Neural cell (in vitro differentiated cells): ENCODE data around the gene PON3. TPM values are rescaled to one million over a fixed set of nuclear protein-coding genes. Genes with fewer than 3 reads are reported as not detected.

Experiments used
- H2AFZ ChIP-seq: fragments of 200-600, 300-800 bp; sonication (generic), shearing (Covaris generic); 2 replicates; pipeline ENCODE4 v1.6.0; 2014; ENCODE audit warnings: low read depth, mild to moderate bottlenecking, antibody characterized with exemption, low read length, moderate library complexity
- H3F3A ChIP-seq: fragments of 200-600 bp; shearing (Covaris generic); 2 replicates; pipeline ENCODE4 v1.6.1; 2016; ENCODE audit warnings: mild to moderate bottlenecking, moderate library complexity, mixed read lengths, antibody characterized with exemption, low read length; ENCODE audit not compliant: insufficient read depth, poor library complexity, severe bottlenecking
- H3K27ac ChIP-seq: fragments of 200-600, 300-800 bp; sonication (generic), shearing (Covaris generic); 2 replicates; pipeline ENCODE4 v1.5.1; 2014; ENCODE audit warnings: mild to moderate bottlenecking, low read length, moderate library complexity
- H3K27me3 ChIP-seq: fragments of 300-800, 200-600 bp; sonication (generic), shearing (Covaris generic); 2 replicates; pipeline ENCODE4 v1.6.0; 2014; ENCODE audit warnings: mild to moderate bottlenecking, low read depth, low read length, moderate library complexity; ENCODE audit not compliant: insufficient read depth
- H3K36me3 ChIP-seq: fragments of 300-800, 200-600 bp; sonication (generic), shearing (Covaris generic); 2 replicates; pipeline ENCODE4 v1.5.1; 2014; ENCODE audit warnings: mild to moderate bottlenecking, antibody characterized with exemption, low read length, moderate library complexity; ENCODE audit not compliant: insufficient read depth
- H3K4me2 ChIP-seq: fragments of 300-800, 200-600 bp; sonication (generic), shearing (Covaris generic); 2 replicates; pipeline ENCODE4 v1.6.0; 2014; ENCODE audit warnings: mild to moderate bottlenecking, low read length
- H3K4me3 ChIP-seq: fragments of 300-800, 200-600 bp; sonication (generic), shearing (Covaris generic); 2 replicates; pipeline ENCODE4 v1.5.1; 2014; ENCODE audit warnings: mild to moderate bottlenecking, low read length, moderate library complexity
- H3K79me2 ChIP-seq: fragments of 200-600 bp; shearing (Covaris generic); replicated peaks from 2 replicates; pipeline ENCODE4 v1.6.0; 2014; ENCODE audit warnings: mild to moderate bottlenecking, low read length, moderate library complexity; ENCODE audit not compliant: insufficient read depth
- H3K9ac ChIP-seq: fragments of 300-800, 200-600 bp; sonication (generic), shearing (Covaris generic); 2 replicates; pipeline ENCODE4 v1.6.1; 2016; ENCODE audit warnings: mild to moderate bottlenecking, low read length, mixed read lengths
- H3K9me2 ChIP-seq: fragments of 200-600 bp; shearing (Covaris generic); 2 replicates; pipeline ENCODE4 v1.6.1; 2016; ENCODE audit warnings: mild to moderate bottlenecking, low read length, mixed read lengths; ENCODE audit not compliant: insufficient read depth
- H3K9me3 ChIP-seq: fragments of 200-600, 300-800 bp; sonication (generic), shearing (Covaris generic); 2 replicates; pipeline ENCODE4 v1.6.1; 2016; ENCODE audit warnings: mild to moderate bottlenecking, mixed run types, low read length, moderate library complexity, mixed read lengths
- H4K20me1 ChIP-seq: fragments of 200-600 bp; shearing (Covaris generic); 2 replicates; pipeline ENCODE4 v1.6.1; 2016; ENCODE audit warnings: mild to moderate bottlenecking, mixed run types; ENCODE audit not compliant: insufficient read depth
- EP300 ChIP-seq: fragments of 450-650 bp; conservative IDR thresholded peaks from 2 replicates; pipeline ENCODE4 v1.6.1; 2014; ENCODE audit warnings: antibody characterized with exemption, mild to moderate bottlenecking, moderate library complexity; ENCODE audit not compliant: poor library complexity, severe bottlenecking
- EZH2 ChIP-seq: fragments of 200-600, 300-800 bp; shearing (Covaris generic), sonication (generic); IDR thresholded peaks from 2 replicates; pipeline ENCODE4 v1.6.1; 2014; ENCODE audit warnings: antibody characterized with exemption, low read length, borderline replicate concordance, mild to moderate bottlenecking; ENCODE audit not compliant: insufficient read depth, poor library complexity, severe bottlenecking
- MXI1 ChIP-seq: fragments of 450-650 bp; conservative IDR thresholded peaks from 2 replicates; pipeline ENCODE4 v1.6.1; 2014; ENCODE audit warnings: antibody characterized with exemption, mild to moderate bottlenecking; ENCODE audit not compliant: poor library complexity, severe bottlenecking
- POLR2AphosphoS5 ChIP-seq: IDR thresholded peaks from 2 replicates; pipeline ENCODE4 v1.6.1; 2012
- RAD21 ChIP-seq: fragments of 450-650 bp; conservative IDR thresholded peaks from 2 replicates; pipeline ENCODE4 v1.6.1; 2014; ENCODE audit warnings: antibody characterized with exemption, mild to moderate bottlenecking, moderate library complexity
- SMC3 ChIP-seq: fragments of 450-650 bp; conservative IDR thresholded peaks from 2 replicates; pipeline ENCODE4 v1.6.1; 2014; ENCODE audit warnings: antibody characterized with exemption, mild to moderate bottlenecking, moderate library complexity; ENCODE audit not compliant: poor library complexity
- TAF1 ChIP-seq: IDR thresholded peaks from 2 replicates; pipeline ENCODE4 v1.6.1; 2012; ENCODE audit warnings: low read depth
- polyA plus RNA-seq: library from polyadenylated mRNA; depleted of rRNA; stranded (reverse); fragments of >200 nt; gene quantifications from 2 replicates; pipeline ENCODE4 v1.2.3, GENCODE V29; 2014
- TF ChIP-seq, protein P1 (sequence below): fragments of 450-650 bp; IDR thresholded peaks from 2 replicates; pipeline ENCODE4 v1.5.1; 2014; ENCODE audit warnings: antibody characterized with exemption, mild to moderate bottlenecking, moderate library complexity; ENCODE audit not compliant: poor library complexity, severe bottlenecking
- TF ChIP-seq, protein P2 (sequence below): IDR thresholded peaks from 2 replicates; pipeline ENCODE4 v1.6.1; 2012; ENCODE audit warnings: borderline replicate concordance

The PON3 gene
- polyA plus RNA-seq, 1 donor from 2014 or later: not detected

DNA sequence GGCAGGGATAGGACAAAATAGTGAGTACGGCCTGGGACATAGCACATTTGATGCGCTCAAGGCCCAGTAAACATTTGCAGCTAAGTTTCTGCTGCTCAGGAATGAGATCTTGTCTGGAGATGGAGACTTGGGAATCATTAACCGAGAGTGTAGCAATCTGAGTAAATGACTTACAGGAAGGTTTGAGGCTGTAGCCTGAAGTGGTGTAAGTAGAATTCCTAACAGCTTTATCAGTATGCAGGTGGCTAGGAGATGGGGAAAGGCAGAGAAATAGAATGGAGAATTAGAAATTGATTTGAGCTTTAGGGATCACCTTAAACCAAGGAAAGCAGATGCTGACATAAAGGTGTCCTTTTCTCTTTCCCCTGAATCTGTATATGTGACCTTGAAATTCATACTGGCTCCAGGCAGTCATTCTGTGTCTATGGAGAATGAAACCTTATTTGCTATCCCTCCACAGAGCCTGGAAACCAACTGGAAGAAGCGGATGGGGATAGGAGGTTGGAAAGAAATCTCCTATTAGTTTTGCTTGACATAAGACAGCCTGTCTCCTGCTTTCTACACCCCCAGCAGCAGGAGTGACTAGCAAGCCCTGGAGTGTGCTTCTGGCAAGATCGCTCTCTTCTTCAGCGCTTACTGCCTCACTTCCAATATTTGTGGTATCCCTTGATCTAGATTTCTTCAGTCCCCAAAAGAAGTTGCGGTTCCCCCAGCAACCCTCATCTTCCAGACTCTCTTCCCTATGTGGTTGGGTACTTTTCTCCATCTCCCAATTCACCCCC lies 45.1 kb upstream of the PON3 start:
- no peak overlapping the region for H3K27ac ChIP-seq
- no peak overlapping the region for H2AFZ ChIP-seq
- H3F3A ChIP-seq: no peaks in the 10 kb centered on the region
- no peaks in the 10 kb centered on the region for H3K79me2 ChIP-seq
- no peaks in the 10 kb centered on the region for H3K9me2 ChIP-seq
- no peaks in the 10 kb centered on the region for H3K9me3 ChIP-seq
- H3K27me3 ChIP-seq: no peaks in the 10 kb centered on the region
- H3K4me2 ChIP-seq: no peak overlapping the region
- H3K36me3 ChIP-seq: no peaks in the 10 kb centered on the region
- no peak overlapping the region for H3K9ac ChIP-seq
- H3K4me3 ChIP-seq: no peak overlapping the region
- H4K20me1 ChIP-seq: no peaks in the 10 kb centered on the region
- TF ChIP-seq EZH2 (no peak), MXI1 (no peak), EP300 (no peak), RAD21 (no peak), POLR2AphosphoS5 (no peak), SMC3 (no peak), TAF1 (no peak)
- TF ChIP-seq, protein P1, sequence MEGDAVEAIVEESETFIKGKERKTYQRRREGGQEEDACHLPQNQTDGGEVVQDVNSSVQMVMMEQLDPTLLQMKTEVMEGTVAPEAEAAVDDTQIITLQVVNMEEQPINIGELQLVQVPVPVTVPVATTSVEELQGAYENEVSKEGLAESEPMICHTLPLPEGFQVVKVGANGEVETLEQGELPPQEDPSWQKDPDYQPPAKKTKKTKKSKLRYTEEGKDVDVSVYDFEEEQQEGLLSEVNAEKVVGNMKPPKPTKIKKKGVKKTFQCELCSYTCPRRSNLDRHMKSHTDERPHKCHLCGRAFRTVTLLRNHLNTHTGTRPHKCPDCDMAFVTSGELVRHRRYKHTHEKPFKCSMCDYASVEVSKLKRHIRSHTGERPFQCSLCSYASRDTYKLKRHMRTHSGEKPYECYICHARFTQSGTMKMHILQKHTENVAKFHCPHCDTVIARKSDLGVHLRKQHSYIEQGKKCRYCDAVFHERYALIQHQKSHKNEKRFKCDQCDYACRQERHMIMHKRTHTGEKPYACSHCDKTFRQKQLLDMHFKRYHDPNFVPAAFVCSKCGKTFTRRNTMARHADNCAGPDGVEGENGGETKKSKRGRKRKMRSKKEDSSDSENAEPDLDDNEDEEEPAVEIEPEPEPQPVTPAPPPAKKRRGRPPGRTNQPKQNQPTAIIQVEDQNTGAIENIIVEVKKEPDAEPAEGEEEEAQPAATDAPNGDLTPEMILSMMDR: no peak
- TF ChIP-seq, protein P2, sequence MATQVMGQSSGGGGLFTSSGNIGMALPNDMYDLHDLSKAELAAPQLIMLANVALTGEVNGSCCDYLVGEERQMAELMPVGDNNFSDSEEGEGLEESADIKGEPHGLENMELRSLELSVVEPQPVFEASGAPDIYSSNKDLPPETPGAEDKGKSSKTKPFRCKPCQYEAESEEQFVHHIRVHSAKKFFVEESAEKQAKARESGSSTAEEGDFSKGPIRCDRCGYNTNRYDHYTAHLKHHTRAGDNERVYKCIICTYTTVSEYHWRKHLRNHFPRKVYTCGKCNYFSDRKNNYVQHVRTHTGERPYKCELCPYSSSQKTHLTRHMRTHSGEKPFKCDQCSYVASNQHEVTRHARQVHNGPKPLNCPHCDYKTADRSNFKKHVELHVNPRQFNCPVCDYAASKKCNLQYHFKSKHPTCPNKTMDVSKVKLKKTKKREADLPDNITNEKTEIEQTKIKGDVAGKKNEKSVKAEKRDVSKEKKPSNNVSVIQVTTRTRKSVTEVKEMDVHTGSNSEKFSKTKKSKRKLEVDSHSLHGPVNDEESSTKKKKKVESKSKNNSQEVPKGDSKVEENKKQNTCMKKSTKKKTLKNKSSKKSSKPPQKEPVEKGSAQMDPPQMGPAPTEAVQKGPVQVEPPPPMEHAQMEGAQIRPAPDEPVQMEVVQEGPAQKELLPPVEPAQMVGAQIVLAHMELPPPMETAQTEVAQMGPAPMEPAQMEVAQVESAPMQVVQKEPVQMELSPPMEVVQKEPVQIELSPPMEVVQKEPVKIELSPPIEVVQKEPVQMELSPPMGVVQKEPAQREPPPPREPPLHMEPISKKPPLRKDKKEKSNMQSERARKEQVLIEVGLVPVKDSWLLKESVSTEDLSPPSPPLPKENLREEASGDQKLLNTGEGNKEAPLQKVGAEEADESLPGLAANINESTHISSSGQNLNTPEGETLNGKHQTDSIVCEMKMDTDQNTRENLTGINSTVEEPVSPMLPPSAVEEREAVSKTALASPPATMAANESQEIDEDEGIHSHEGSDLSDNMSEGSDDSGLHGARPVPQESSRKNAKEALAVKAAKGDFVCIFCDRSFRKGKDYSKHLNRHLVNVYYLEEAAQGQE: no peak

DNA sequence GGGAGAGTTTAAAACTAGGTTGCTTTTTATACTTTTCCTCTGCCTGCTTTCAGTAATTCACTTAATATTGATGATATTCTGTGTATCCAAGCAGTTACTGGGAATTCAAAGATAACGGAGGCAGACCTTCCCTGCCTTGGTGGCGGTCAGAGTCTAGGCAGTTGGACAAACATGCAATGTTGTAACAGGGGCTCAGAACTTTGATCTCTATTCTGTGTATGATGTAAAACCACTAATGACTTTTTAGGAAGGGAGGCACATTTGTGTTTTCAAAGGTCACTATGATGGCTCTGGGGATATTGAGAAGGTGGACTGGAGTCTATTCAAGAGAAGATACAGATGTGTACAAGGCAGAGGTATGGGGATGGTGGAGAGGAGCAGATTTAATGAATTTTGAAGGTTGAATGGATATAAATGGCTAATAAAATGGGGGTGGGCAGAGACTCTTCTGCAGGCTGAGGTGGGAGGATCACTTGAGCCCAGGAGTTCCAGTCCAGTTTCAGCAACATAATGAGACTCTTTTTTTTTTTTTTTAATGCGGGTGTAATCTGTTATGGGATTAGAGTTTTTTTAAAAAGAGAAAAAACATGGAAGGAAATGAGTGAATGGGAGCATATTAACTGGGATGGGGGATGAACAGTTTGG lies 44.3 kb upstream of the PON3 start:
- TF ChIP-seq EP300 (no peak), SMC3 (no peak), TAF1 (no peak), EZH2 (no peak), MXI1 (no peak), POLR2AphosphoS5 (no peak), RAD21 (no peak)
- TF ChIP-seq, protein P2: no peak
- TF ChIP-seq, protein P1: no peak
- H3K36me3 ChIP-seq: no peaks in the 10 kb centered on the region
- H3K4me3 ChIP-seq: no peak overlapping the region
- H4K20me1 ChIP-seq: no peaks in the 10 kb centered on the region
- H3K27me3 ChIP-seq: no peaks in the 10 kb centered on the region
- H3F3A ChIP-seq: no peaks in the 10 kb centered on the region
- no peak overlapping the region for H3K27ac ChIP-seq
- H2AFZ ChIP-seq: no peak overlapping the region
- H3K79me2 ChIP-seq: no peaks in the 10 kb centered on the region
- H3K9ac ChIP-seq: no peak overlapping the region
- no peaks in the 10 kb centered on the region for H3K9me3 ChIP-seq
- no peaks in the 10 kb centered on the region for H3K9me2 ChIP-seq
- no peak overlapping the region for H3K4me2 ChIP-seq
